Erythroblast (primary cell): ENCODE data around the gene KAZN.

Source experiments
- GATA1 ChIP-seq: IDR thresholded peaks from 2 replicates; pipeline ENCODE4 v1.6.1; 2011; ENCODE audit warnings: low read depth, mild to moderate bottlenecking, control low read depth, low read length, moderate library complexity
- POLR2A ChIP-seq: IDR thresholded peaks from 2 replicates; pipeline ENCODE4 v1.6.1; 2011; ENCODE audit warnings: mild to moderate bottlenecking, low read length

DNA sequence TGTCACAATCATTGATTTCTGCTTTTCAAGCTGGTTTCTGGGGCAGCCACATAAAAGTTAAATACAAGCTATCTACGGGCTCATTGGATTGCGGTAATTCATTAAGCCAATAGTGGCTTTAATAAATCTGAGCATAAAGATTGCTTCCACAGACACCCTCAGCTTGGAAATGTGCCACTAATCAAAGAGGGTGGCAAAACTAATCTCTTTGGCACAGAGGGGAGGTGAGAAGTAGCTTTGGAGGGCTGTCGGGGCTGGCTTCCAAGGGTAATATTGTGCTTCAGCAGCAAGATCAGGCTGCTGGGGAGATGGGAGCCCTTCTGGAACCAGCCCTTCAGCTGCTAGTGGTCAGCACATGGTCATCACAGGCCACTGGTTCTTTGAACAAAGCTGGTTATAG is 21.2 kb upstream of the KAZN start:
- TF ChIP-seq POLR2A, result no peak
- no peak for TF ChIP-seq GATA1
